Thoracic aorta (tissue), 2 donors: ENCODE measurements around the gene VASP. TPM values are rescaled to one million over a fixed set of nuclear protein-coding genes. Genes with fewer than 3 reads are reported as not detected.
A peak's percentile ranks its signal among the peaks of the same experiment; 100 is the strongest.

ENCODE experiments used
- ATAC-seq: fragments of 150-250 bp; one replicate; pipeline ENCODE4 v1.8.0; 2017; ENCODE audit warnings: low read depth; ENCODE audit not compliant: insufficient number of reproducible peaks, low FRiP score
- DNase-seq: peaks from one replicate; pipeline ENCODE4 v3.0.0-alpha.2; 2020; ENCODE audit warnings: low spot score
- H3K27ac ChIP-seq, 2 donors: fragments of 200-600 bp; sonication (generic); 1 replicate in 1 of 2; 2 replicates in 1 of 2; pipeline ENCODE4 v1.5.1; 2016; ENCODE audit warnings: mild to moderate bottlenecking in 2 of 2, moderate library complexity in 2 of 2
- H3K27me3 ChIP-seq: fragments of 200-600 bp; sonication (generic); replicated peaks from 2 replicates; pipeline ENCODE4 v1.6.0; 2016; ENCODE audit warnings: mild to moderate bottlenecking; ENCODE audit not compliant: insufficient read depth
- H3K36me3 ChIP-seq: fragments of 200-600 bp; sonication (generic); one replicate; pipeline ENCODE4 v1.5.1; 2016
- H3K4me1 ChIP-seq, 2 donors: fragments of 200-600 bp; sonication (generic); 1 replicate in 1 of 2; 2 replicates in 1 of 2; pipeline versions ENCODE4 v1.5.1 to v1.6.0; 2016; ENCODE audit warnings: low read depth in 2 of 2, mild to moderate bottlenecking in 1 of 2; ENCODE audit not compliant: control insufficient read depth in 1 of 2
- H3K4me3 ChIP-seq: fragments of 200-600 bp; sonication (generic); 2 replicates; pipeline ENCODE4 v1.5.1; 2016; ENCODE audit warnings: mild to moderate bottlenecking
- H3K9me3 ChIP-seq: fragments of 200-600 bp; sonication (generic); 2 replicates; pipeline ENCODE4 v1.5.1; 2016
- total RNA-seq, 2 donors: library from RNA; depleted of rRNA; stranded (reverse); fragments of >200 nt; gene quantifications; one replicate each; pipeline versions ENCODE4 v1.1.0 to v1.2.3, GENCODE V29; 2016
- TF ChIP-seq, protein P1 (sequence below): fragments of 200-600 bp; sonication (generic); IDR thresholded peaks from one replicate; pipeline ENCODE4 v1.5.1; 2019; ENCODE audit warnings: antibody characterized with exemption

VASP gene
- total RNA-seq, 2 donors from 2014 or later, result 208 to 287 TPM

- H3K27me3 ChIP-seq, result no peaks in the 10 kb centered on the region
- H3K4me1 ChIP-seq, result peaks cover 6 to 48% of the 10 kb centered on the region in 2 donors
- peak; percentile 90 for ATAC-seq
- TF ChIP-seq, protein P1, sequence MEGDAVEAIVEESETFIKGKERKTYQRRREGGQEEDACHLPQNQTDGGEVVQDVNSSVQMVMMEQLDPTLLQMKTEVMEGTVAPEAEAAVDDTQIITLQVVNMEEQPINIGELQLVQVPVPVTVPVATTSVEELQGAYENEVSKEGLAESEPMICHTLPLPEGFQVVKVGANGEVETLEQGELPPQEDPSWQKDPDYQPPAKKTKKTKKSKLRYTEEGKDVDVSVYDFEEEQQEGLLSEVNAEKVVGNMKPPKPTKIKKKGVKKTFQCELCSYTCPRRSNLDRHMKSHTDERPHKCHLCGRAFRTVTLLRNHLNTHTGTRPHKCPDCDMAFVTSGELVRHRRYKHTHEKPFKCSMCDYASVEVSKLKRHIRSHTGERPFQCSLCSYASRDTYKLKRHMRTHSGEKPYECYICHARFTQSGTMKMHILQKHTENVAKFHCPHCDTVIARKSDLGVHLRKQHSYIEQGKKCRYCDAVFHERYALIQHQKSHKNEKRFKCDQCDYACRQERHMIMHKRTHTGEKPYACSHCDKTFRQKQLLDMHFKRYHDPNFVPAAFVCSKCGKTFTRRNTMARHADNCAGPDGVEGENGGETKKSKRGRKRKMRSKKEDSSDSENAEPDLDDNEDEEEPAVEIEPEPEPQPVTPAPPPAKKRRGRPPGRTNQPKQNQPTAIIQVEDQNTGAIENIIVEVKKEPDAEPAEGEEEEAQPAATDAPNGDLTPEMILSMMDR, result peak; percentile 89
- H3K27ac ChIP-seq, result peak overlapping the region; percentile 63 to 68
- DNase-seq, result peak; percentile 50
- peaks cover 64% of the 10 kb centered on the region for H3K36me3 ChIP-seq
- H3K4me3 ChIP-seq, result no peak overlapping the region
- no peaks in the 10 kb centered on the region for H3K9me3 ChIP-seq
Measured at GRCh38 chr19:45523642-45524256, 16.5 kb downstream of the VASP start.

- Histone ChIP-seq H3K36me3 (peaks cover 64% of the 10 kb centered on the region), H3K4me1 (peaks cover 11 to 55% of the 10 kb centered on the region in 2 donors), H3K27ac (peak overlapping the region; percentile 66 to 68), H3K9me3 (no peaks in the 10 kb centered on the region), H3K4me3 (no peak overlapping the region), H3K27me3 (no peaks in the 10 kb centered on the region)
- TF ChIP-seq, protein P1, result no peak
- ATAC-seq (no peak), DNase-seq (no peak)
Measured at GRCh38 chr19:45524575-45525129, 17.4 kb downstream of the VASP start.

DNA sequence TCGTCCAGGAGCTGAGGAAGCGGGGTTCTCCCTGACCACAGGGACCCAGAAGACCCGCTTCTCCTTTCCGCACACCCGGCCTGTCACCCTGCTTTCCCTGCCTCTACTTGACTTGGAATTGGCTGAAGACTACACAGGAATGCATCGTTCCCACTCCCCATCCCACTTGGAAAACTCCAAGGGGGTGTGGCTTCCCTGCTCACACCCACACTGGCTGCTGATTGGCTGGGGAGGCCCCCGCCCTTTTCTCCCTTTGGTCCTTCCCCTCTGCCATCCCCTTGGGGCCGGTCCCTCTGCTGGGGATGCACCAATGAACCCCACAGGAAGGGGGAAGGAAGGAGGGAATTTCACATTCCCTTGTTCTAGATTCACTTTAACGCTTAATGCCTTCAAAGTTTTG is 18.9 kb downstream of the VASP start:
- Histone ChIP-seq H3K4me3 (no peak overlapping the region), H3K4me1 (peaks cover 11 to 55% of the 10 kb centered on the region in 2 donors), H3K27ac (peak overlapping the region; percentile 53 to 68), H3K27me3 (no peaks in the 10 kb centered on the region), H3K9me3 (no peaks in the 10 kb centered on the region), H3K36me3 (peaks cover 50% of the 10 kb centered on the region)
- TF ChIP-seq, protein P1, result no peak
- no peak for ATAC-seq
- no peak for DNase-seq

DNA sequence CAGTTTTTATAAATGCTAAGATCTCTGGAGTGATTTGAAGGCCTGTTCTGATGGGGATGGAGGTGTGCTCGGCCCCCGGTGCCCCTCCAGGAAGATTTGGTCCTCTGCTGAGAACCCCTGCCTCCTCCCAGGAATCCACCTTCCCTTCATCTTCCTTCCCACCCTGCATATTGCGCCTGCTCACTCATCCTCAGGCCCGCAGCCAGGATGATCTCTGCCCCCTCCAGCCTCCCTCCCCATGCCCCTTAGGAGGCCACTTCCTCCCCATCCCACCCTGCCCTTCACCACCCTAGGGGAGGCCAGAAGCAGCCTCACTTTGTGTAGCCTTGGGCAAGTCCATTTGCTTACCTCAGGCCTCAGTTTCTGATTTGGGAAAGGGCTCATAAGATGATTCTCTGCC is 19.7 kb downstream of the VASP start:
- ATAC-seq (no peak), DNase-seq (no peak)
- Histone ChIP-seq H3K27me3 (no peaks in the 10 kb centered on the region), H3K4me1 (peaks cover 11 to 55% of the 10 kb centered on the region in 2 donors), H3K4me3 (no peak overlapping the region), H3K36me3 (peaks cover 42% of the 10 kb centered on the region), H3K27ac (peak overlapping the region in 1 of 2 donors; percentile 68), H3K9me3 (no peaks in the 10 kb centered on the region)
- TF ChIP-seq, protein P1, result no peak

DNA sequence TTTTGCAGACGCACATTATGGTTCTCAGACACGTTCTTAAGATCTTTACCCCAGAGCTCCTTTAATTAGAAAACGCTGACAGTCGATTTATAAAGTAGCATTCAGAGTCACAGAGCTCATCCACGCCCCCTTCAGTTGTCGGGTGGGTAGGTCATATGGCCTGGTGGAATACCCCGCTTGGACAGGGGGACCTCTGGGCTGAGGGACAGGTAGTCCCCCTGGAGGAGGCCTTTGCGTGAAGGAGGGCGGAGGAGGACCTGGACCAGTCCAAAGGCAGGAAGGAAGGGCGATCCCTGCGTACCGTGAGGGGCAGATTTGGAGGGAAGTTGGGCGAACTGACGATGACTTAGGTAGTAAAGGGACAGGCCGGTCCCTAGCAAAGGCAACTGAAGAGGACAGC is 20.5 kb downstream of the VASP start:
- H3K4me3 ChIP-seq, result no peak overlapping the region
- H3K9me3 ChIP-seq, result no peaks in the 10 kb centered on the region
- TF ChIP-seq, protein P1, result no peak
- H3K27ac ChIP-seq, result no peak overlapping the region
- peaks cover 11 to 54% of the 10 kb centered on the region in 2 donors for H3K4me1 ChIP-seq
- no peaks in the 10 kb centered on the region for H3K27me3 ChIP-seq
- no peak for DNase-seq
- peaks cover 35% of the 10 kb centered on the region for H3K36me3 ChIP-seq
- no peak for ATAC-seq
